Central memory CD8-positive, alpha-beta T cell (primary cell): ENCODE data around the gene TCTN1.
A peak's percentile ranks its signal among the peaks of the same experiment; 100 is the strongest.
"Not testable (repeated sequence)": the region's sequence is repeated elsewhere in the genome, so short reads cannot be mapped to it uniquely, and the experiment has no call there.

Experiments
- ATAC-seq: fragments of 150-1000 bp; cut with Tn5 transposase; replicated peaks from 2 replicates; pipeline ENCODE4 v1.10.0; 2022; ENCODE audit warnings: mild to moderate bottlenecking, moderate FRiP score, moderate number of reproducible peaks; ENCODE audit not compliant: poor library complexity, severe bottlenecking; ENCODE audit errors: extremely low read depth
- DNase-seq, 2 donors: peaks; one replicate each; pipeline ENCODE4 v3.0.0; 2021; ENCODE audit warnings: low spot score in 2 of 2
- H3K27ac Mint-ChIP-seq: one replicate; pipeline ENCODE4 v1.8.0; 2022; ENCODE audit warnings: low read depth, mild to moderate bottlenecking, moderate library complexity, mixed read lengths
- H3K27me3 Mint-ChIP-seq: one replicate; pipeline ENCODE4 v1.8.0; 2022; ENCODE audit warnings: mixed read lengths
- H3K36me3 Mint-ChIP-seq: one replicate; pipeline ENCODE4 v1.8.0; 2022; ENCODE audit warnings: mild to moderate bottlenecking, moderate library complexity, mixed read lengths; ENCODE audit not compliant: insufficient read depth
- H3K4me1 Mint-ChIP-seq: one replicate; pipeline ENCODE4 v1.8.0; 2022; ENCODE audit warnings: mixed read lengths
- H3K4me3 Mint-ChIP-seq: one replicate; pipeline ENCODE4 v1.8.0; 2022; ENCODE audit warnings: mild to moderate bottlenecking, moderate library complexity, mixed read lengths
- H3K9me3 Mint-ChIP-seq: one replicate; pipeline ENCODE4 v1.8.0; 2022; ENCODE audit warnings: mixed read lengths

TCTN1 gene

GRCh38 chr12:110613771-110614684, at the start of gene TCTN1:
TCTN1 (plus strand) TSS chr12:110614129; CDS start chr12:110614183, 54 bp downstream.
- peaks cover 2% of the 10 kb centered on the region for H3K36me3 Mint-ChIP-seq
- no peaks in the 10 kb centered on the region for H3K4me1 Mint-ChIP-seq
- H3K9me3 Mint-ChIP-seq, result no peaks in the 10 kb centered on the region
- no peaks in the 10 kb centered on the region for H3K27me3 Mint-ChIP-seq
- H3K4me3 Mint-ChIP-seq, result peak within 1 kb of the TSS; percentile 78
- peak; percentile 90 to 92 for DNase-seq
- ATAC-seq, result peak; percentile 98
- peak within 1 kb of the TSS; percentile 77 for H3K27ac Mint-ChIP-seq

- Mint-ChIP-seq H3K4me1 (peaks cover 57% of the 10 kb centered on the region), H3K27me3 (no peaks in the 10 kb centered on the region), H3K36me3 (peaks cover 15% of the 10 kb centered on the region), H3K4me3 (no peak overlapping the region), H3K27ac (peak overlapping the region; percentile 97), H3K9me3 (no peaks in the 10 kb centered on the region)
- DNase-seq (no peak), ATAC-seq (no peak)
Observed at GRCh38 chr12:110564471-110564991, 49.4 kb upstream of the TCTN1 start.

GRCh38 chr12:110565894-110566871, 47.7 kb upstream of the TCTN1 start:
- ATAC-seq, result no peak
- Mint-ChIP-seq H3K4me3 (no peak overlapping the region), H3K4me1 (peaks cover 48% of the 10 kb centered on the region), H3K36me3 (peaks cover 12% of the 10 kb centered on the region), H3K27me3 (no peaks in the 10 kb centered on the region), H3K9me3 (no peaks in the 10 kb centered on the region), H3K27ac (peak overlapping the region; percentile 17)
- no peak for DNase-seq

GRCh38 chr12:110566993-110567392, 46.9 kb upstream of the TCTN1 start:
- no peak overlapping the region for H3K4me3 Mint-ChIP-seq
- ATAC-seq, result no peak
- H3K27me3 Mint-ChIP-seq, result no peaks in the 10 kb centered on the region
- H3K9me3 Mint-ChIP-seq, result no peaks in the 10 kb centered on the region
- H3K27ac Mint-ChIP-seq, result no peak overlapping the region
- DNase-seq, result no peak
- peaks cover 42% of the 10 kb centered on the region for H3K4me1 Mint-ChIP-seq
- H3K36me3 Mint-ChIP-seq, result peaks cover 10% of the 10 kb centered on the region

- H3K27ac Mint-ChIP-seq, result no peak overlapping the region
- H3K9me3 Mint-ChIP-seq, result no peaks in the 10 kb centered on the region
- ATAC-seq, result no peak
- DNase-seq, result no peak
- peaks cover 36% of the 10 kb centered on the region for H3K4me1 Mint-ChIP-seq
- peaks cover 5% of the 10 kb centered on the region for H3K36me3 Mint-ChIP-seq
- H3K27me3 Mint-ChIP-seq, result no peaks in the 10 kb centered on the region
- H3K4me3 Mint-ChIP-seq, result no peak overlapping the region
Observed at GRCh38 chr12:110568752-110569151, 45.2 kb upstream of the TCTN1 start.

GRCh38 chr12:110569838-110570237, 44.1 kb upstream of the TCTN1 start:
- H3K27me3 Mint-ChIP-seq, H3K27ac Mint-ChIP-seq, ATAC-seq, H3K36me3 Mint-ChIP-seq, H3K9me3 Mint-ChIP-seq, DNase-seq, H3K4me3 Mint-ChIP-seq: not testable (repeated sequence)
- peaks cover 29% of the 10 kb centered on the region for H3K4me1 Mint-ChIP-seq

GRCh38 chr12:110570798-110571197, 43.1 kb upstream of the TCTN1 start:
- not testable (repeated sequence) for ATAC-seq, H3K27me3 Mint-ChIP-seq, H3K27ac Mint-ChIP-seq, H3K9me3 Mint-ChIP-seq, H3K4me3 Mint-ChIP-seq, DNase-seq, H3K36me3 Mint-ChIP-seq
- H3K4me1 Mint-ChIP-seq, result peaks cover 31% of the 10 kb centered on the region

- Mint-ChIP-seq H3K9me3 (no peaks in the 10 kb centered on the region), H3K27ac (no peak overlapping the region), H3K4me3 (no peak overlapping the region), H3K27me3 (no peaks in the 10 kb centered on the region), H3K36me3 (peaks cover 6% of the 10 kb centered on the region), H3K4me1 (peaks cover 35% of the 10 kb centered on the region)
- ATAC-seq (no peak), DNase-seq (no peak)
Observed at GRCh38 chr12:110574044-110574443, 39.9 kb upstream of the TCTN1 start.

GRCh38 chr12:110574717-110575230, 39.2 kb upstream of the TCTN1 start:
- H3K4me3 Mint-ChIP-seq, ATAC-seq, H3K27me3 Mint-ChIP-seq, H3K27ac Mint-ChIP-seq, H3K36me3 Mint-ChIP-seq, H3K9me3 Mint-ChIP-seq, DNase-seq: not testable (repeated sequence)
- peaks cover 43% of the 10 kb centered on the region for H3K4me1 Mint-ChIP-seq

GRCh38 chr12:110575326-110575725, 38.6 kb upstream of the TCTN1 start:
- DNase-seq (no peak), ATAC-seq (no peak)

GRCh38 chr12:110576504-110576903, 37.4 kb upstream of the TCTN1 start:
- H3K4me3 Mint-ChIP-seq, result peak overlapping the region; percentile 30
- H3K27ac Mint-ChIP-seq, result peak overlapping the region; percentile 94
- ATAC-seq, result no peak
- peaks cover 9% of the 10 kb centered on the region for H3K36me3 Mint-ChIP-seq
- DNase-seq, result no peak
- H3K4me1 Mint-ChIP-seq, result peaks cover 49% of the 10 kb centered on the region
- no peaks in the 10 kb centered on the region for H3K9me3 Mint-ChIP-seq
- no peaks in the 10 kb centered on the region for H3K27me3 Mint-ChIP-seq

More at GRCh38 chr12:110575326-110575725, 38.6 kb upstream of the TCTN1 start:
- Mint-ChIP-seq H3K27me3 (no peaks in the 10 kb centered on the region), H3K27ac (no peak overlapping the region), H3K9me3 (no peaks in the 10 kb centered on the region), H3K4me3 (no peak overlapping the region), H3K36me3 (peaks cover 9% of the 10 kb centered on the region), H3K4me1 (peaks cover 43% of the 10 kb centered on the region)
